ENCODE results near the gene CHRM2.

Gene CHRM2

GRCh38 chr7:136964347-136964746 lies 95.9 kb downstream of the CHRM2 start:
- DNase-seq: no peak

- DNase-seq: no peak
Measured at GRCh38 chr7:136966825-136967224, 98.4 kb downstream of the CHRM2 start.

DNA sequence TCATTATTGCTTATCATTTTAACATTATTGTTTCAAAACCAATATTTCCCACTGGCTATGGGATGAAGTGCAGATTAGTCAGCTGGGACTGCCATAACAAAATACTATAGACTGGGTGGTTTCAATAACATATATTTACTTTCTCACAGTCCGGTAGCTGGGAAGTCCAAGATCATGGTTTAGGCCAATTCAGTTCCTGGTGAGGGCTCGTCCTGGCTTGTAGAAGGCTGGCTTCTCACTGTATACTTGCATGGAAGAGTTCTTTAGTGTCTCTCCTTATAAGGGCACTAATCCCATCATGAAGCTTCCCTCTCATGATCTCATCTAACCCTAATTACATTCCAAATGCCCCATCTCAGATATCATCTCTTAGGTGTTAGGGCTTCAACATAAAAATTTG lies 101.3 kb downstream of the CHRM2 start:
- DNase-seq: no peak

GRCh38 chr7:136971776-136972175 lies 103.3 kb downstream of the CHRM2 start:
- DNase-seq: no peak

GRCh38 chr7:136976504-136977251 lies 108.2 kb downstream of the CHRM2 start:
- DNase-seq: no peak

GRCh38 chr7:136993377-136993776 lies 124.9 kb downstream of the CHRM2 start:
- DNase-seq: no peak

GRCh38 chr7:136997735-136998134 lies 129.3 kb downstream of the CHRM2 start:
- no peak for DNase-seq

- DNase-seq: no peak
Measured at GRCh38 chr7:136998495-136998894, 130.0 kb downstream of the CHRM2 start.

DNA sequence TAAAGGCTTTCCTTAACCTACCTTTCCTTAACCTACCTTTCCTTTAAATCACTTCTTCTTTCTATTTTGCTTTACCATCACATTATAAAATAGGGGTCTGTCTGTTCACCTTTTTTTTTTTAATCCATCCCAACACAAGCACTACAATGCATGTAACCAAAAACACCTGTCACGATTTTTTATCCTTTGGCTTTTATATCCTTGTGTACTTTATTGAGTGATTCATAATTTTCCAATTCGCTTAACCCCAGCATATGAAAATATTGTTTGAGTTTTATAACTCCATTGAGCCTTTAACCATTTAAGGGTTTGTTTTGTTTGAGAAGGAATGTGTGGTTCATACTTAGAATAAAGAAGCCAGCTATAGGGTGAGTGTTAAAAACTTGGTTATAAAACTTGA lies 132.2 kb downstream of the CHRM2 start:
- no peak for DNase-seq

DNA sequence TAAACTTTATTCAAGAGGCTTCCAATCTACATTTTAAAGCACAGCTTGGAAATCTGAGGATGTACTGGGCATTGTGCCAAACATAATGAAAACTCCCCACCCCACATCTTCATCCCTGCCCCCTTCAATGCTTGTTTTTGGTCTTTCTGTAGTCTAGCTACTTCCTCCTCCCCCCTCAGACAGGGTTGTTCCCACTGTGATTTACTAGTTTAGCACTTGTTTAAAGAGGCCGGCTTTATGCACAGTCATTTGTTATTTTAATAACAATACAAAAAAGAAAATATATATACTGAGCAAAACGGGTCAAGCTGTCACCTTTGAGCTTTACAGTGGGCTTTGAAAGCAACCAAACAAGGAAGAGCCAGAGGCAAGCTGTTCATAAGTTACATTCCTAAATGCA lies 132.6 kb downstream of the CHRM2 start:
- no peak for DNase-seq

DNA sequence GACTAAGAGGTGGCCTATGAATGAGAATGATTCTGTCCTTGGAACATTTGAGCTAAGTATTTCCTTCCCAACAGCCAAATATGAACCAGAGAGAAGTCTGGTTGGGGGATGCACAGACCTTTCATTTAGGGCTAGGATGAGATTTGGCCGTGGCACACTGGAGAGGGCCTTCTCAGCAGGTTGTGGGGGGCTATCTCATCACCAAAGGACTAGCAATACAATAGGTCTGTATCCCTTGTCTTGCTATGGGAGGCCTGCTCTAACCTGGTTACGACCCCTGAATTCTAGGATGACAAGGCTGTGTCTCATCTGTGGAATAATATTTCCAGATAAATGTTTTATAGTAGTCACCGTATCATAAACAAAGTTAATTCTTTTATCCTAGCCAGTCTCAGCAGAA lies 133.0 kb downstream of the CHRM2 start:
- DNase-seq: no peak

- DNase-seq: no peak
Measured at GRCh38 chr7:137003086-137003485, 134.6 kb downstream of the CHRM2 start.

DNA sequence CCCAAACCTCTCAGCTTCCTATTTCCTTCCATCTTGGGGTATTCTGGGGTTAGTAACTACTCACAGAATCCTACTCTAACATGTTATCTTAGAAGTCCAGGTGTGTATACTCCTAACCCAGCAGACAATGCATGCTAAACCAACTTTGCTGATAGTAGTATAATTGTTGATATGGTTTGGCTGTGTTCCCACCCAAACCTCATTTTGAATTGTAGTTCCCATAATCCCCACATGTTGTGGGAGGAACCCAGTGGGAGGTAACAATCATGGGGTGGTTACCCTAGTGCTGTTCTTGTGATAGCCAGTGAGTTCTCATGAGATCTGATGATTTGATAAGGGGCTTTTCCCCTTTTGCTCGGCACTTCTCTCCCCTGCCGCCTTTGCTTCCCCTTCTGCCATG lies 135.1 kb downstream of the CHRM2 start:
- no peak for DNase-seq

DNA sequence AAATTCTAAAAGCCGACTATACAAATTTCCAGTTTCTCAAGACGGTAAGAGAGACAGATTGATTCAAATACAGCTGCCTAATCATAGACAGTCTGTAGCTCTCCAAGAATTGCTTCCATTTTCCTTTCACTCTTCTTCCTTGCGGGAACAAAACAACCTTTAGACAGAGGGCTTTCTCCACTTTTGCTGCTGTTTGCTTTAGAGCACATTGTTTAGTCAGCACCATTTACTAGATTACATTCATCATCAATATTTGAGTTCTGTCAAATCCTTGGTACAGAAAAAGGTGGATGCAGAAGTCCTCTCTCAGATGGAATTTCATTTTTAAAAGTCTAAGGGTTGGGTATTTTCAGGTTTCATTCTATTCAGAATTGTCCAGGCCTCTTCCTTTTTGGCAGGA lies 137.4 kb downstream of the CHRM2 start:
- DNase-seq: no peak

DNA sequence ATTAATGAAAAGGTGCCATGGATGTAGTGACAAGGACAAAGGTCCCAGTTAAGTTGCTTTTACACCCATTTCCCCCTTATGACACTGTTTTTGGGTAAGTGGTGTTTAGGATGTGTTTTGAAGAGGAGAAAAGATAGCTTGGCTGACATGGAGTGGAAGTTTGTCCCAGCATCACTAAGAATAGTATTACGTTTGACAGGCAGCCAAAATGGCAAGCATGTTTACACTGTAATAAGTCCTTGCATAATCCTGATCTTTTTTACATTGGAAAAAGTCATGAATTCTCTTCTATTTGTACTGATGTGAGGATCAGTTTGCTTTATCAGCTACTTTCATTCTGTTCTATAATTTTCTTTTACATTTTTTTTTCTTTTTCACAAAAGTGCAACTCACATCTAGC lies 137.8 kb downstream of the CHRM2 start:
- no peak for DNase-seq

- DNase-seq: no peak
Measured at GRCh38 chr7:137007001-137007694, 138.7 kb downstream of the CHRM2 start.

DNA sequence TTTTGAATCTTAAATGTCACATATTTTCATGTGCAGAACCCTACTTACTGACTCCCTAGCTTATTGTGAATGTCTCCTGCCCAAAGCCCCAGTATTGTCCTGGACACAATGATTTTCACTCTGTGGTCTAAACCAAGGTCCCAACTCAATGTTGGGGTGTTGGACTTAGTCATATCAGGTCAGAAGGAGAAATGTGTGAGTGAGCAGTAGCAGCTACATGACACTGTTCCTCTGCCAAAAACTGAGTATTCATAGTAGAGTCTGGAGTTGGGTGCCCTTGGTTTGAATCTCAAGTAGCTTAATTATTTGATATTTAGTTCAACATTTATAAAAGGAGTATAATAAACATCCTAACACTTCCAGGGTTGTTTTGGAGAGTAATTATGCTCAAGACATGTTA lies 141.0 kb downstream of the CHRM2 start:
- no peak for DNase-seq

DNA sequence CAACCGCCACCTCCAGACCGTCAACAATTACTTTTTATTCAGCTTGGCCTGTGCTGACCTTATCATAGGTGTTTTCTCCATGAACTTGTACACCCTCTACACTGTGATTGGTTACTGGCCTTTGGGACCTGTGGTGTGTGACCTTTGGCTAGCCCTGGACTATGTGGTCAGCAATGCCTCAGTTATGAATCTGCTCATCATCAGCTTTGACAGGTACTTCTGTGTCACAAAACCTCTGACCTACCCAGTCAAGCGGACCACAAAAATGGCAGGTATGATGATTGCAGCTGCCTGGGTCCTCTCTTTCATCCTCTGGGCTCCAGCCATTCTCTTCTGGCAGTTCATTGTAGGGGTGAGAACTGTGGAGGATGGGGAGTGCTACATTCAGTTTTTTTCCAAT lies 146.6 kb downstream of the CHRM2 start:
- DNase-seq: no peak

- no peak for DNase-seq
Measured at GRCh38 chr7:137017221-137017620, 148.8 kb downstream of the CHRM2 start.

- DNase-seq: no peak
Measured at GRCh38 chr7:137018468-137018867, 150.0 kb downstream of the CHRM2 start.

- no peak for DNase-seq
Measured at GRCh38 chr7:137020351-137020750, 151.9 kb downstream of the CHRM2 start.

DNA sequence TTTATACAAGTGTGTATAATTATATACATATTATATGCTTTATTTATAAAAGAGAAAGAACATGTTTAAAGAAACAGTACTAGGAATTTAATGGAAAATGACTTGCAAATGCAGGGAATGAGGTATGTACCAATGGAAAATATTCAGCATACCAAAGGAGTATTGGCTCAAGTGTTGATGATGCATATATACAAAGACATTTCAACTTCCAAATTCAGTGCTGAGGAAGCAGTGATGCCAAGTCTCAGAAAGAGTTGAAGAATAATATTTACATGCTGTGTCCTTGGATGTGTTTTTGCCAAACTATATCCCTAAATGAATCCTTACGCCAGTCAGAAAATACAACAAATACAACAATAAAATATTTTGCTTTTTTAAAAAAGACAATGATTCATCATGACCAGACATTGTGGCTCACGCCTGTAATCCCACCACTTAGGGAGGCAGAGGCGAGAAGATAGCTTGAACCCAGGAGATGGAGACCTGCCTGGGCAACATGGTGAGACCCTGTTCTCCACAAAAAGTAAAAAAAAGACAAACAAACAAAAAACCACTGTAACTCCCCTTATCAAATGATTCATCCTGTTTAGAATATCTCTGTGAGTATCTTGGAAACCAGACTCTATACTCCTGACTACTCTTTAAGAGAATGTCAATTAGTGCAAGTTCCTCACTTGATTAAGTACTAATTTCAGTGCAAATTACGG lies 157.2 kb downstream of the CHRM2 start:
- DNase-seq: no peak

DNA sequence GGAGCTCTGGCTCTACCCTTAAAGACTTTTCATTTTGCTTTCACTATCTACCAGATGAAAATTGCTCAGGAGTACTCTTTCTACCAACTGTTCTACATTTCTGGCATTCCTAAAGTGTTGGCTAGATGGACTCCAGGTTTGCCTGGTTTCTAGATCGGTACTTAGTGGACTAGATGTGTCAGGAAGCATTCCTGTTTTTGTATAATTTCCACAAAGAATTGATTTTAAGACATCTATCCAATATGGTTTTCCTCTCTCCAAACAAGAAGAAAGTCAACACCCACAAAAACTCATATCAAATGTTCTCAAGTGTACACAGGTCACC lies 157.7 kb downstream of the CHRM2 start:
- DNase-seq: no peak

DNA sequence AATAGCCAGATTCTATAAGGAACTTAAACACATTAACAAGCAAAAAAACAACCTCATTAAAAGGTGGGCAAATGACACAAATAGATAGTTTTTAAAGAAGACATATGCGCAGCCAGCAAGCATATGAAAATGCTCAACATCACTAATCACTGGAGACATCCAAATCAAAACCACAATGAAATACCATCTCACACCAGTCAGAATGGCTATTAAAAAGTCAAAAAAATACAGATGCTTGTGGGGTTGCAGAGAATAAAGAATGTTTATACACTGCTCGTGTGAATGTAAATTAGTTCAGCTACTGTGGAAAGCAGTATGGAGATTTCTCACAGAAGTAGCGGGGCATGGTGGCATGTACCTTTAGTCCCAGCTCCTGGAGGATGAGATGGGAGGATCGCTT lies 164.0 kb downstream of the CHRM2 start:
- no peak for DNase-seq
